AG04450 (cell line): ENCODE measurements around the gene PIGC. TPM values are rescaled to one million over a fixed set of nuclear protein-coding genes. Genes with fewer than 3 reads are reported as not detected.

ENCODE experiments used
- CTCF ChIA-PET: fragments of 300-600, 350-600 bp; formaldehyde crosslinking; extraction: SDS; loops from one replicate; lab custom pipeline; 2022; ENCODE audit warnings: antibody characterized with exemption, inconsistent platforms; lab: Charles Lee
- POLR2A ChIA-PET: fragments of 350-600 bp; formaldehyde crosslinking; extraction: SDS; loops from one replicate; lab custom pipeline; 2021; ENCODE audit warnings: antibody characterized with exemption, inconsistent platforms; lab: Yijun Ruan, JAX
- DNase-seq: peaks from one replicate; pipeline ENCODE4 v3.0.0-alpha.2; 2011; ENCODE audit warnings: low read depth, low spot score
- H3K27ac ChIP-seq: one replicate; pipeline ENCODE4 v1.5.1; 2012; ENCODE audit warnings: low read depth, low read length, control low read depth
- H3K27me3 ChIP-seq: one replicate; pipeline ENCODE4 v1.6.0; 2012; ENCODE audit warnings: low read length; ENCODE audit not compliant: control insufficient read depth, insufficient read depth
- H3K4me3 ChIP-seq: 2 replicates; pipeline ENCODE4 v1.5.1; 2011; ENCODE audit warnings: mild to moderate bottlenecking, low read depth, low read length, control low read depth
- H3K9me3 ChIP-seq: 2 replicates; pipeline ENCODE4 v1.5.1; 2012; ENCODE audit warnings: low read length; ENCODE audit not compliant: control insufficient read depth, insufficient read depth
- CTCF ChIP-seq: IDR thresholded peaks from 2 replicates; pipeline ENCODE4 v1.5.1; 2011; ENCODE audit warnings: low read depth, low read length, control low read depth, inconsistent platforms
- polyA plus RNA-seq: library from polyadenylated mRNA; depleted of rRNA; stranded (reverse); fragments of >200 nt; gene quantifications from 2 replicates; pipeline ENCODE4 v1.2.3, GENCODE V29; 2011

PIGC gene
- polyA plus RNA-seq, 1 experiment: 25.2 TPM

GRCh38 chr1:172397221-172397620 lies 46.6 kb downstream of the PIGC start:
- no peak for TF ChIP-seq CTCF
- H3K27ac ChIP-seq: no peak overlapping the region
- H3K27me3 ChIP-seq: no peaks in the 10 kb centered on the region
- POLR2A ChIA-PET: no interaction called here
- H3K4me3 ChIP-seq: no peak overlapping the region
- no peak for DNase-seq
- CTCF ChIA-PET: interaction anchor here (14.1 kb wide), 1 partner anchor 395 kb away, joined by 199 read pairs; no protein-coding TSS in a partner anchor
- H3K9me3 ChIP-seq: no peaks in the 10 kb centered on the region

- no peak overlapping the region for H3K4me3 ChIP-seq
- no peaks in the 10 kb centered on the region for H3K9me3 ChIP-seq
- CTCF ChIA-PET: interaction anchor here (1.1 to 14.1 kb wide), 2 partner anchors 9 to 393 kb away, joined by 3 to 199 read pairs; no protein-coding TSS in a partner anchor
- TF ChIP-seq CTCF: no peak
- POLR2A ChIA-PET: no interaction called here
- H3K27ac ChIP-seq: no peak overlapping the region
- H3K27me3 ChIP-seq: no peaks in the 10 kb centered on the region
- DNase-seq: no peak
These were observed 48.3 kb downstream of the PIGC start for GRCh38 chr1:172395576-172395975.

GRCh38 chr1:172394811-172395210 lies 49.1 kb downstream of the PIGC start:
- ChIA-PET POLR2A (no interaction called here), CTCF (interaction anchor here (0.5 to 14.1 kb wide), 9 partner anchors 8 to 392 kb away, joined by 3 to 199 read pairs (median 4); no protein-coding TSS in a partner anchor)
- H3K9me3 ChIP-seq: no peaks in the 10 kb centered on the region

GRCh38 chr1:172394141-172394751 lies 49.6 kb downstream of the PIGC start:
- no peak for TF ChIP-seq CTCF
- ChIA-PET POLR2A (no interaction called here), CTCF (interaction anchor here (0.5 to 14.1 kb wide), 8 partner anchors 39 to 392 kb away, joined by 3 to 199 read pairs (median 4); no protein-coding TSS in a partner anchor)
- Histone ChIP-seq H3K27me3 (no peaks in the 10 kb centered on the region), H3K9me3 (no peaks in the 10 kb centered on the region), H3K27ac (no peak overlapping the region), H3K4me3 (no peak overlapping the region)
- no peak for DNase-seq

More at GRCh38 chr1:172394811-172395210, 49.1 kb downstream of the PIGC start:
- no peak for TF ChIP-seq CTCF
- no peak for DNase-seq
- Histone ChIP-seq H3K4me3 (no peak overlapping the region), H3K27ac (no peak overlapping the region), H3K27me3 (no peaks in the 10 kb centered on the region)

- no peak for DNase-seq
- H3K27me3 ChIP-seq: no peaks in the 10 kb centered on the region
- CTCF ChIA-PET: interaction anchor here (14.1 kb wide), 1 partner anchor 391 kb away, joined by 199 read pairs; no protein-coding TSS in a partner anchor
- no peak overlapping the region for H3K4me3 ChIP-seq
- POLR2A ChIA-PET: no interaction called here
- TF ChIP-seq CTCF: no peak
- H3K9me3 ChIP-seq: no peaks in the 10 kb centered on the region
- H3K27ac ChIP-seq: no peak overlapping the region
These were observed 50.5 kb downstream of the PIGC start for GRCh38 chr1:172393354-172393753.
